ENCODE results near the gene PCED1A.

The PCED1A gene, protein sequence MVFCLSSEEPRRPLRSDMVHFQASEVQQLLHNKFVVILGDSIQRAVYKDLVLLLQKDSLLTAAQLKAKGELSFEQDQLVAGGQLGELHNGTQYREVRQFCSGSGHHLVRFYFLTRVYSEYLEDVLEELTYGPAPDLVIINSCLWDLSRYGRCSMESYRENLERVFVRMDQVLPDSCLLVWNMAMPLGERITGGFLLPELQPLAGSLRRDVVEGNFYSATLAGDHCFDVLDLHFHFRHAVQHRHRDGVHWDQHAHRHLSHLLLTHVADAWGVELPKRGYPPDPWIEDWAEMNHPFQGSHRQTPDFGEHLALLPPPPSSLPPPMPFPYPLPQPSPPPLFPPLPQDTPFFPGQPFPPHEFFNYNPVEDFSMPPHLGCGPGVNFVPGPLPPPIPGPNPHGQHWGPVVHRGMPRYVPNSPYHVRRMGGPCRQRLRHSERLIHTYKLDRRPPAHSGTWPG

DNA sequence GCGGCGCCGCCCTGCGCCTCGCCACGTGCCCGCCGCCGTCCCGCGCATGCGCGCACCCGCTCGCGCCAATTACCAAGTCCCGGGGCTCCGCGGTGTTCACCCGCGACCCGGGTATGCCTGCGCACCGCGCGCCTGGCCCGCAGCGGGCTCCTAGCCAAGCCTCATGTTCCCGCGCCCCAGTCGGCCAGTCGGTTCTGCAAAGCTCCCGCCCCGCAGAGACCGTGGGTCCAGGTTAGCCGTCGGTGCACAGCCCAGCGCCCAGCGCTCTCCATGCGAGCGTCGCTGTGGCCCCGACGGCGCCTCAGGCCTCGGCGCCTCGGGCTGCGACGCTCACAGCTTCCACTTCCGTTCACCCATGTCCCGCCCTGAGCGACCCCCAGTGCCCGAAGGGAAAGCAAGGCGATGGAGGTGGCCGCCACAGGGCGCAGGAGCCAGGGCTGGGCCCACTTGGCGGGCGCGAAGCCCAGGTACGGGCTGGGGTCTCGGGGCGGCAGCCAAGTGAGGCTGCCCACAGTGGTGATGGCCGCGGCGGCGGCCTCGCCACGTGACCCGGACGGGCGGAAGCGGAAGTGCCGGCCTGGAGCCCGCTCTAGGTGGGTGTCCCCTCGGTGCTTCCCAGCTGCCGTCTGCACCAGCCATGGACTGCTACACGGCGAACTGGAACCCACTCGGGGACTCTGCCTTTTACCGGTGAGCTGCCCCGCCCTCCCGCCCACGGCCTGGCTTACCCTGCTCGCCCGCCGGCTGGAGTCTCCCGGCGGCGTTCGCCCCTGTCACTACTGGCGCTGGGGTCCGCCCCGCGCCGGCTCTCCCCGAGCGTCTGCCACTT, at the start of gene PCED1A, which contains the start of gene VPS16:
TSS of gene PCED1A (minus strand) at position 518 of the 829 bp plus-strand sequence. CDS start 743 bp downstream, outside the sequence.
TSS of gene VPS16 (plus strand) at position 608 of the 829 bp plus-strand sequence. CDS start at position 638, 30 bp downstream.
- TF ChIP-seq, protein P1, sequence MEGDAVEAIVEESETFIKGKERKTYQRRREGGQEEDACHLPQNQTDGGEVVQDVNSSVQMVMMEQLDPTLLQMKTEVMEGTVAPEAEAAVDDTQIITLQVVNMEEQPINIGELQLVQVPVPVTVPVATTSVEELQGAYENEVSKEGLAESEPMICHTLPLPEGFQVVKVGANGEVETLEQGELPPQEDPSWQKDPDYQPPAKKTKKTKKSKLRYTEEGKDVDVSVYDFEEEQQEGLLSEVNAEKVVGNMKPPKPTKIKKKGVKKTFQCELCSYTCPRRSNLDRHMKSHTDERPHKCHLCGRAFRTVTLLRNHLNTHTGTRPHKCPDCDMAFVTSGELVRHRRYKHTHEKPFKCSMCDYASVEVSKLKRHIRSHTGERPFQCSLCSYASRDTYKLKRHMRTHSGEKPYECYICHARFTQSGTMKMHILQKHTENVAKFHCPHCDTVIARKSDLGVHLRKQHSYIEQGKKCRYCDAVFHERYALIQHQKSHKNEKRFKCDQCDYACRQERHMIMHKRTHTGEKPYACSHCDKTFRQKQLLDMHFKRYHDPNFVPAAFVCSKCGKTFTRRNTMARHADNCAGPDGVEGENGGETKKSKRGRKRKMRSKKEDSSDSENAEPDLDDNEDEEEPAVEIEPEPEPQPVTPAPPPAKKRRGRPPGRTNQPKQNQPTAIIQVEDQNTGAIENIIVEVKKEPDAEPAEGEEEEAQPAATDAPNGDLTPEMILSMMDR (IDR thresholded peaks at IDR 0.05), result peak; percentile 16
- Histone ChIP-seq H3K27ac (peak within 1 kb of the TSS; percentile 87), H3K27me3 (no peaks in the 10 kb centered on the region), H3K36me3 (no peaks in the 10 kb centered on the region), H3K4me1 (ENCODE audit: control insufficient read depth in 1 of 2, insufficient read depth in 1 of 2, low read depth in 1 of 2, low read length in 1 of 2) (peaks cover 18 to 20% of the 10 kb centered on the region in 2 experiments), H3K4me3 (ENCODE audit: low read depth in 1 of 2, low read length in 1 of 2) (peak within 1 kb of the TSS; percentile 96 to 100), H3K9me3 (no peaks in the 10 kb centered on the region)

DNA sequence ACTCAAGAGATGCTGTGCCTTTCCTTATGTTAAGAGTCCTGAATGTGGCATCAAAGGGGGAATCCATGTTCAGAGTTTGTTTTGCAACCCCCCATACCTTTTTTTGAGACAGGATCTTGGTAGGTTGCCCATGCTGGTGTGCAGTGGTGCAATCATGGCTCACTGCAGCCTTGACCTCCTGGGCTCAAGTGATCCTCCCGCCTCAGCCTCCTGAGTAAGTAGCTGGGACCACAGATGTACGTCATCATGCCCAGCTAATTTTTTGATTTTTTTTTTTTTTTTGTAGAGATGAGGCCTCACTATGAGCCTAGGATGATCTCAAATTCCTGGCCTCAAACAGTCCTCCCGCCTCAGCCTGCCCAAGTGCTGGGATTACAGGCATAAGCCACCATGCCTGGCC, 49.3 kb upstream of the PCED1A start:
- Histone ChIP-seq H3K4me3 (ENCODE audit: low read depth in 1 of 2, low read length in 1 of 2) (no peak overlapping the region), H3K36me3 (no peaks in the 10 kb centered on the region), H3K27me3 (no peaks in the 10 kb centered on the region), H3K9me3 (no peaks in the 10 kb centered on the region), H3K4me1 (ENCODE audit: control insufficient read depth in 1 of 2, insufficient read depth in 1 of 2, low read depth in 1 of 2, low read length in 1 of 2) (peaks cover 3 to 7% of the 10 kb centered on the region in 2 experiments), H3K27ac (no peak overlapping the region)
- TF ChIP-seq, protein P1 (IDR thresholded peaks at IDR 0.05), result no peak

DNA sequence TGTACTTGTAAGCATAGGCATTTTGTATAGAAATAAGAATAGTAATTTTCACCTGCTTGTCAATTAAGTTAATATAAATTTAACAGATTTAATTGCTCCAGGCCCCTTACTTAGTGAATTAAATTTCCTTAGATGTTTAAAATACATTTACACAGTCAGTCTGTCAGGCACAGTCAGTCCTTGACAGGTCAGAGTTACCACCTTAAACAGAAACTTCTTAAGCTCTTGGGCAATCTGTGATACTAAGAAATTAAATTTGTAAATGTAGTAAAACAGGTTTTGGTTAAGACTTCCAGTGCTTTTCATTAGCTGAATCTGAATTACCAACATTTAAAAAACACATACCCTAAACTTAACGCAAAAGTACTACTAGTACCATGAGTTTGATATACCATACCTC, 48.8 kb upstream of the PCED1A start:
- H3K36me3 ChIP-seq, result no peaks in the 10 kb centered on the region
- no peaks in the 10 kb centered on the region for H3K9me3 ChIP-seq
- H3K4me1 ChIP-seq (ENCODE audit: control insufficient read depth in 1 of 2, insufficient read depth in 1 of 2, low read depth in 1 of 2, low read length in 1 of 2), result peaks cover 3 to 7% of the 10 kb centered on the region in 2 experiments
- no peaks in the 10 kb centered on the region for H3K27me3 ChIP-seq
- TF ChIP-seq, protein P1 (IDR thresholded peaks at IDR 0.05), result no peak
- no peak overlapping the region for H3K4me3 ChIP-seq (ENCODE audit: low read depth in 1 of 2, low read length in 1 of 2)
- H3K27ac ChIP-seq, result no peak overlapping the region

DNA sequence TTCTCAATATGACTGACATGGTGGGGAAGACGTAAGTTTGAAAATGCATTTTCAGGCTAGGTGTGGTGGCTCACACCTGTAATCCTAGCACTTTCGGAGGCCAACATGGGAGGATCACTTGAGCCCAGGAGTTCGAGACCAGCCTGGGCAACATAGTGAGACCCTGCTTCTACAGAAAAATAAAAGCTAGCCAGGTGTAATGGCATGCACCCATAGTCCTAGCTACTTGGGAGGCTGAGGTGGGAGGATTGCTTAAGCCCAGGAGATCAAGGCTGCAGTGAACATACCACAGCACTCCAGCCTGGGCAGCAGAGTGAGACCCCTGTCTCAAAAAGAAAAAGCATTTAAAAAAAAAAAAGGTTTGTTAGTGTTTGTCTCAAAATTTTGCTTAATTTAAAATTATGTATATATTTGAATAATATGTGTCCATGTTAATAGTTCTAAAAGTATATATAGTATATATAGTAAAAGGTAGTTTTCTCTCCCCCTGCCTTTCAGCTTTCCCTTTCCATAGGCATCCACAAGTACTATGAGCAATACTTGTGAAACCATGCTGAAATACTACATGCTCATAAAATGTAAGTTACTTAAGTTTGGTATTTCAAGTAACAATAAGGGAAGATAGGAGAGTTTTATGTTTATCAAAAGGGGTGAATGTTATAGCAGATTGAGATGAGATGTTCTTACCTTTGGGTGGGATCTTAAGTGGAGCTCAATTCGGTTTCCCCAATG, 47.9 kb upstream of the PCED1A start:
- Histone ChIP-seq H3K9me3 (no peaks in the 10 kb centered on the region), H3K27me3 (no peaks in the 10 kb centered on the region), H3K27ac (no peak overlapping the region), H3K4me3 (ENCODE audit: low read depth in 1 of 2, low read length in 1 of 2) (no peak overlapping the region), H3K4me1 (ENCODE audit: control insufficient read depth in 1 of 2, insufficient read depth in 1 of 2, low read depth in 1 of 2, low read length in 1 of 2) (peaks cover 3 to 7% of the 10 kb centered on the region in 2 experiments), H3K36me3 (no peaks in the 10 kb centered on the region)
- TF ChIP-seq, protein P1 (IDR thresholded peaks at IDR 0.05), result no peak

DNA sequence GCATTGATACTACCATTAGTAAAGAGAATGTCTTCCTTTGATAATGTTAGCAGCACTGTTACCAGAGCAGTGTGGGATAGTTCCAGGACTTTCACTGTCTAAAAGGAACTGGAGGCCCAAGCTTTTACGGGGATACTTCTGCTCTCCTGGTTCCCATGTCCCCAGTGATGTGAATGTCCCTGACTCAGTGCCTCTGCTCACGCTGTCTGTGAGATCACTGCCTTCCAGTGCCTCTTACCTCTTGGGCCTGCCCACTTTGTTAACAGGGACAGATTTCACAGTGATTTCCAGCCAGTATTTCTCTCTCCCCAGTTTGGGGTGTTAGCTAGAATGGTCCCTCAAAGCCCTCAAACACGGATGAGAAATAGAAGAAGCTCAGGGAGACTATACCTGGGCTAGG, 47.3 kb upstream of the PCED1A start:
- H3K9me3 ChIP-seq, result no peaks in the 10 kb centered on the region
- no peak overlapping the region for H3K27ac ChIP-seq
- peaks cover 3 to 7% of the 10 kb centered on the region in 2 experiments for H3K4me1 ChIP-seq (ENCODE audit: control insufficient read depth in 1 of 2, insufficient read depth in 1 of 2, low read depth in 1 of 2, low read length in 1 of 2)
- no peak overlapping the region for H3K4me3 ChIP-seq (ENCODE audit: low read depth in 1 of 2, low read length in 1 of 2)
- TF ChIP-seq, protein P1 (IDR thresholded peaks at IDR 0.05), result no peak
- H3K36me3 ChIP-seq, result no peaks in the 10 kb centered on the region
- no peaks in the 10 kb centered on the region for H3K27me3 ChIP-seq
